HepG2 (cell line): ENCODE results near the gene TNRC18.

ENCODE experiments used
- BRD4 ChIP-seq: sonication (generic); formaldehyde crosslinking; IDR thresholded peaks from 2 replicates; pipeline ENCODE4 v1.4.0; 2020; ENCODE audit warnings: missing genetic modification reagents
- CTCF ChIP-seq: sonication (generic); formaldehyde crosslinking; IDR thresholded peaks from 2 replicates; pipeline ENCODE4 v1.5.0; 2020; ENCODE audit warnings: mild to moderate bottlenecking, missing genetic modification reagents, moderate library complexity
- FOXK2 ChIP-seq: fragments of 450-650 bp; IDR thresholded peaks from 2 replicates; pipeline ENCODE4 v1.6.1; 2016
- HNF1A ChIP-seq, 2 experiments: sonication (generic) in 1 of 2; formaldehyde crosslinking in 1 of 2; IDR thresholded peaks; 2 replicates each; pipeline versions ENCODE4 v1.4.0 to v1.6.1; 2016 to 2020; ENCODE audit warnings: borderline replicate concordance in 1 of 2, low read depth in 1 of 2, mild to moderate bottlenecking in 1 of 2, missing genetic modification reagents in 1 of 2
- HOMEZ ChIP-seq: IDR thresholded peaks from 2 replicates; pipeline ENCODE4 v1.6.1; 2016; ENCODE audit warnings: low read depth
- KLF13 ChIP-seq: sonication (generic); formaldehyde crosslinking; IDR thresholded peaks from 2 replicates; pipeline ENCODE4 v1.4.0; 2020; ENCODE audit warnings: mild to moderate bottlenecking, missing genetic modification reagents
- MEIS2 ChIP-seq: sonication (generic); formaldehyde crosslinking; IDR thresholded peaks from 2 replicates; pipeline ENCODE4 v1.9.0; 2021; ENCODE audit warnings: mild to moderate bottlenecking, missing genetic modification reagents
- NCOR1 ChIP-seq: fragments of 200-600 bp; sonication (generic); IDR thresholded peaks from 2 replicates; pipeline ENCODE4 v1.7.0; 2017; ENCODE audit warnings: antibody characterized with exemption, low read length, borderline replicate concordance
- PREB ChIP-seq: sonication (generic); formaldehyde crosslinking; IDR thresholded peaks from 2 replicates; pipeline ENCODE4 v1.4.0; 2020; ENCODE audit warnings: missing genetic modification reagents
- RFXANK ChIP-seq: IDR thresholded peaks from 2 replicates; pipeline ENCODE4 v1.6.1; 2016
- SMC3 ChIP-seq: IDR thresholded peaks from 2 replicates; pipeline ENCODE4 v1.6.1; 2011; ENCODE audit warnings: low read length, improper control_type of control experiment
- ZBTB21 ChIP-seq: sonication (generic); formaldehyde crosslinking; IDR thresholded peaks from 2 replicates; pipeline ENCODE4 v1.4.0; 2020; ENCODE audit warnings: missing genetic modification reagents

GRCh38 chr7:5363729-5364128 is 59.9 kb downstream of the TNRC18 start:
- TF ChIP-seq HNF1A (IDR thresholded peaks at IDR 0.05; ENCODE audit: low read depth) (no peak), HNF1A (CRISPR knock-in tag; IDR thresholded peaks at IDR 0.05; ENCODE audit: borderline replicate concordance) (no peak), SMC3 (no peak), CTCF (no peak), FOXK2 (no peak), RFXANK (CRISPR knock-in tag) (no peak), NCOR1 (no peak), ZBTB21 (CRISPR knock-in tag) (no peak), PREB (CRISPR knock-in tag) (no peak), KLF13 (CRISPR knock-in tag) (no peak), BRD4 (CRISPR knock-in tag) (no peak), HOMEZ (CRISPR knock-in tag) (no peak), MEIS2 (CRISPR knock-in tag) (no peak)
